Measurements from ENCODE around the gene TMPRSS5.
"Not testable (repeated sequence)": the region's sequence is repeated elsewhere in the genome, so short reads cannot be mapped to it uniquely, and the experiment has no call there.

Gene TMPRSS5

GRCh38 chr11:113705871-113706655, at the start of gene TMPRSS5:
Gene TMPRSS5 (minus strand): TSS chr11:113706308. CDS start chr11:113706224, 84 bp downstream.
- no peak for DNase-seq

GRCh38 chr11:113752932-113753331, 46.8 kb upstream of the TMPRSS5 start:
- DNase-seq = no peak

- DNase-seq = no peak
Measured at GRCh38 chr11:113736323-113736722, 30.2 kb upstream of the TMPRSS5 start.

- DNase-seq = no peak
Measured at GRCh38 chr11:113732092-113732491, 26.0 kb upstream of the TMPRSS5 start.

GRCh38 chr11:113730887-113731726, 25.0 kb upstream of the TMPRSS5 start:
- DNase-seq = no peak

- DNase-seq = no peak
Measured at GRCh38 chr11:113729456-113729855, 23.3 kb upstream of the TMPRSS5 start.

GRCh38 chr11:113728814-113729213, 22.7 kb upstream of the TMPRSS5 start:
- no peak for DNase-seq

GRCh38 chr11:113725913-113726312, 19.8 kb upstream of the TMPRSS5 start:
- no peak for DNase-seq

GRCh38 chr11:113725407-113725806, 19.3 kb upstream of the TMPRSS5 start:
- no peak for DNase-seq

GRCh38 chr11:113724778-113725177, 18.7 kb upstream of the TMPRSS5 start:
- DNase-seq = no peak

- no peak for DNase-seq
Measured at GRCh38 chr11:113723787-113724186, 17.7 kb upstream of the TMPRSS5 start.

- DNase-seq = no peak
Measured at GRCh38 chr11:113722934-113723333, 16.8 kb upstream of the TMPRSS5 start.

GRCh38 chr11:113722221-113722620, 16.1 kb upstream of the TMPRSS5 start:
- no peak for DNase-seq

- no peak for DNase-seq
Measured at GRCh38 chr11:113721462-113722066, 15.5 kb upstream of the TMPRSS5 start.

GRCh38 chr11:113720478-113720877, 14.4 kb upstream of the TMPRSS5 start:
- DNase-seq = not testable (repeated sequence)

- no peak for DNase-seq
Measured at GRCh38 chr11:113715882-113716625, 9.9 kb upstream of the TMPRSS5 start.

- DNase-seq = no peak
Measured at GRCh38 chr11:113715273-113715672, 9.2 kb upstream of the TMPRSS5 start.

GRCh38 chr11:113710989-113711388, 4.9 kb upstream of the TMPRSS5 start:
- no peak for DNase-seq

GRCh38 chr11:113703551-113703950, 2.6 kb downstream of the TMPRSS5 start:
- DNase-seq = not testable (repeated sequence)

GRCh38 chr11:113701491-113701890, 4.6 kb downstream of the TMPRSS5 start:
- DNase-seq = no peak

- no peak for DNase-seq
Measured at GRCh38 chr11:113698515-113698914, 7.6 kb downstream of the TMPRSS5 start.

- no peak for DNase-seq
Measured at GRCh38 chr11:113697756-113698407, 8.2 kb downstream of the TMPRSS5 start.

All from stimulated activated naive CD4-positive, alpha-beta T cell treated with Interleukin-2 at 50 U/mL for 16 hours (primary cell).